ENCODE results near the gene TBL3. TPM values are rescaled to one million over a fixed set of nuclear protein-coding genes. Genes with fewer than 3 reads are reported as not detected.
A peak's percentile ranks its signal among the peaks of the same experiment; 100 is the strongest.

The TBL3 gene
- total RNA-seq, 1 experiment from 2014 or later: 73.4 TPM

DNA sequence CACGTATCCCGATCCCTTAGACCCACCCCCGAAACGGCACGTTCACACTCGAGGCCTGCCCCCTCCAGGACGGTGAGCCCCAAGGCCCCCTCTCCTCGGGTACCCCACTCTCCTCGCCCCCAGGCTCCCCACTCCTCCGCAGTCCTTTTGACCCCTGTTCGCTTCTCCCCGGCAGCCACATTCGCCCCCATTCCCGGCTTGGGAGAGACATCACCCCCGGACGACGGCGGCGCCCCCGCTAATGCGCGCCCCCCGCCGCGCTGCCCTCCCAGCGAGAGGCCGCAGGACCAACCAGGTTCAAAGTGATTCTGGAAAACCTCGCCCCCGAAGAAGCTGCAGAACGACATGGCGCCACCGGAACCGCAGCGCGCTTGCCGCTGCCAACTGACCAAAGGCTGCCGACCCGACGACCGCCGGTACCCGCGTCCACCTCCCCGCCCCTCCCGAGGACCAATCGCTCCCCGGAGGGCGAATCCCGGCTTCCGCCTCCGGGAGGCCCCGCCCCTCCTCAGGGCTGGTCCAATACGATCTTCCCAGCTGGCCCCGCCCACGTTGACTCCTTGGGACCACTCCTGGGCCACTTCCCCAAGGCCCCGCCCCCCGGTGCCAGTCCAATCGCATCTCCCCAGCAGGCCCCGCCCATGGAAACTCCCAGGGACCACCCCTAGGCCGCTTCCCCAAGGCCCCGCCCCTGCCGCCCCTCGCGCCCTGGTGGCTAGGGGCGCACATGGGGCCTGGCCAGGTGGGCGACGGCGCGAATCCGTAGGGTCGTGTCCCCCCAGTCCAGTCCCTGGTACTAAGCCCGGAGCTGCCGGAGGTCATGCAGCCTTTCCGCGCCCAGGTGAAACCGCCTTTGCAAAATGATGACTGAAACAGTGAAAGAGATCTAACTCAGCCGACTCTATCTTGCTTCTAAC is 28.8 kb upstream of the TBL3 start, which contains the start of gene MSRB1 (continued):
- TF ChIP-seq, protein P1, sequence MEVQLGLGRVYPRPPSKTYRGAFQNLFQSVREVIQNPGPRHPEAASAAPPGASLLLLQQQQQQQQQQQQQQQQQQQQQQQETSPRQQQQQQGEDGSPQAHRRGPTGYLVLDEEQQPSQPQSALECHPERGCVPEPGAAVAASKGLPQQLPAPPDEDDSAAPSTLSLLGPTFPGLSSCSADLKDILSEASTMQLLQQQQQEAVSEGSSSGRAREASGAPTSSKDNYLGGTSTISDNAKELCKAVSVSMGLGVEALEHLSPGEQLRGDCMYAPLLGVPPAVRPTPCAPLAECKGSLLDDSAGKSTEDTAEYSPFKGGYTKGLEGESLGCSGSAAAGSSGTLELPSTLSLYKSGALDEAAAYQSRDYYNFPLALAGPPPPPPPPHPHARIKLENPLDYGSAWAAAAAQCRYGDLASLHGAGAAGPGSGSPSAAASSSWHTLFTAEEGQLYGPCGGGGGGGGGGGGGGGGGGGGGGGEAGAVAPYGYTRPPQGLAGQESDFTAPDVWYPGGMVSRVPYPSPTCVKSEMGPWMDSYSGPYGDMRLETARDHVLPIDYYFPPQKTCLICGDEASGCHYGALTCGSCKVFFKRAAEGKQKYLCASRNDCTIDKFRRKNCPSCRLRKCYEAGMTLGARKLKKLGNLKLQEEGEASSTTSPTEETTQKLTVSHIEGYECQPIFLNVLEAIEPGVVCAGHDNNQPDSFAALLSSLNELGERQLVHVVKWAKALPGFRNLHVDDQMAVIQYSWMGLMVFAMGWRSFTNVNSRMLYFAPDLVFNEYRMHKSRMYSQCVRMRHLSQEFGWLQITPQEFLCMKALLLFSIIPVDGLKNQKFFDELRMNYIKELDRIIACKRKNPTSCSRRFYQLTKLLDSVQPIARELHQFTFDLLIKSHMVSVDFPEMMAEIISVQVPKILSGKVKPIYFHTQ (CRISPR knock-in tag; IDR thresholded peaks at IDR 0.05): no peak
- TF ChIP-seq, protein P2, sequence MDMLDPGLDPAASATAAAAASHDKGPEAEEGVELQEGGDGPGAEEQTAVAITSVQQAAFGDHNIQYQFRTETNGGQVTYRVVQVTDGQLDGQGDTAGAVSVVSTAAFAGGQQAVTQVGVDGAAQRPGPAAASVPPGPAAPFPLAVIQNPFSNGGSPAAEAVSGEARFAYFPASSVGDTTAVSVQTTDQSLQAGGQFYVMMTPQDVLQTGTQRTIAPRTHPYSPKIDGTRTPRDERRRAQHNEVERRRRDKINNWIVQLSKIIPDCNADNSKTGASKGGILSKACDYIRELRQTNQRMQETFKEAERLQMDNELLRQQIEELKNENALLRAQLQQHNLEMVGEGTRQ (CRISPR knock-in tag; IDR thresholded peaks at IDR 0.05): no peak; the same call in 1 of the 2 replicates
- TF ChIP-seq IRF2 (CRISPR knock-in tag; IDR thresholded peaks at IDR 0.05; ENCODE audit: borderline replicate concordance, low read depth): no peak
- TF ChIP-seq, protein P3, sequence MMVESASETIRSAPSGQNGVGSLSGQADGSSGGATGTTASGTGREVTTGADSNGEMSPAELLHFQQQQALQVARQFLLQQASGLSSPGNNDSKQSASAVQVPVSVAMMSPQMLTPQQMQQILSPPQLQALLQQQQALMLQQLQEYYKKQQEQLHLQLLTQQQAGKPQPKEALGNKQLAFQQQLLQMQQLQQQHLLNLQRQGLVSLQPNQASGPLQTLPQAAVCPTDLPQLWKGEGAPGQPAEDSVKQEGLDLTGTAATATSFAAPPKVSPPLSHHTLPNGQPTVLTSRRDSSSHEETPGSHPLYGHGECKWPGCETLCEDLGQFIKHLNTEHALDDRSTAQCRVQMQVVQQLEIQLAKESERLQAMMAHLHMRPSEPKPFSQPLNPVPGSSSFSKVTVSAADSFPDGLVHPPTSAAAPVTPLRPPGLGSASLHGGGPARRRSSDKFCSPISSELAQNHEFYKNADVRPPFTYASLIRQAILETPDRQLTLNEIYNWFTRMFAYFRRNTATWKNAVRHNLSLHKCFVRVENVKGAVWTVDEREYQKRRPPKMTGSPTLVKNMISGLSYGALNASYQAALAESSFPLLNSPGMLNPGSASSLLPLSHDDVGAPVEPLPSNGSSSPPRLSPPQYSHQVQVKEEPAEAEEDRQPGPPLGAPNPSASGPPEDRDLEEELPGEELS (CRISPR knock-in tag; IDR thresholded peaks at IDR 0.05): peak; percentile 86
- TF ChIP-seq GTF2I (CRISPR knock-in tag; conservative IDR thresholded peaks at IDR 0.05): no peak
- TF ChIP-seq KAT7 (CRISPR knock-in tag; IDR thresholded peaks at IDR 0.05; ENCODE audit: borderline replicate concordance): no peak
- TF ChIP-seq, protein P4, sequence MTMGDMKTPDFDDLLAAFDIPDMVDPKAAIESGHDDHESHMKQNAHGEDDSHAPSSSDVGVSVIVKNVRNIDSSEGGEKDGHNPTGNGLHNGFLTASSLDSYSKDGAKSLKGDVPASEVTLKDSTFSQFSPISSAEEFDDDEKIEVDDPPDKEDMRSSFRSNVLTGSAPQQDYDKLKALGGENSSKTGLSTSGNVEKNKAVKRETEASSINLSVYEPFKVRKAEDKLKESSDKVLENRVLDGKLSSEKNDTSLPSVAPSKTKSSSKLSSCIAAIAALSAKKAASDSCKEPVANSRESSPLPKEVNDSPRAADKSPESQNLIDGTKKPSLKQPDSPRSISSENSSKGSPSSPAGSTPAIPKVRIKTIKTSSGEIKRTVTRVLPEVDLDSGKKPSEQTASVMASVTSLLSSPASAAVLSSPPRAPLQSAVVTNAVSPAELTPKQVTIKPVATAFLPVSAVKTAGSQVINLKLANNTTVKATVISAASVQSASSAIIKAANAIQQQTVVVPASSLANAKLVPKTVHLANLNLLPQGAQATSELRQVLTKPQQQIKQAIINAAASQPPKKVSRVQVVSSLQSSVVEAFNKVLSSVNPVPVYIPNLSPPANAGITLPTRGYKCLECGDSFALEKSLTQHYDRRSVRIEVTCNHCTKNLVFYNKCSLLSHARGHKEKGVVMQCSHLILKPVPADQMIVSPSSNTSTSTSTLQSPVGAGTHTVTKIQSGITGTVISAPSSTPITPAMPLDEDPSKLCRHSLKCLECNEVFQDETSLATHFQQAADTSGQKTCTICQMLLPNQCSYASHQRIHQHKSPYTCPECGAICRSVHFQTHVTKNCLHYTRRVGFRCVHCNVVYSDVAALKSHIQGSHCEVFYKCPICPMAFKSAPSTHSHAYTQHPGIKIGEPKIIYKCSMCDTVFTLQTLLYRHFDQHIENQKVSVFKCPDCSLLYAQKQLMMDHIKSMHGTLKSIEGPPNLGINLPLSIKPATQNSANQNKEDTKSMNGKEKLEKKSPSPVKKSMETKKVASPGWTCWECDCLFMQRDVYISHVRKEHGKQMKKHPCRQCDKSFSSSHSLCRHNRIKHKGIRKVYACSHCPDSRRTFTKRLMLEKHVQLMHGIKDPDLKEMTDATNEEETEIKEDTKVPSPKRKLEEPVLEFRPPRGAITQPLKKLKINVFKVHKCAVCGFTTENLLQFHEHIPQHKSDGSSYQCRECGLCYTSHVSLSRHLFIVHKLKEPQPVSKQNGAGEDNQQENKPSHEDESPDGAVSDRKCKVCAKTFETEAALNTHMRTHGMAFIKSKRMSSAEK (CRISPR knock-in tag; IDR thresholded peaks at IDR 0.05; ENCODE audit: borderline replicate concordance): no peak
- peak; percentile 44; the same call in 1 of the 2 replicates for TF ChIP-seq FOXK1 (CRISPR knock-in tag; IDR thresholded peaks at IDR 0.05)
- 0 out of 2 replicates have a peak, but pooled peaks have one; percentile 28 for TF ChIP-seq JUN (CRISPR knock-in tag; IDR thresholded peaks at IDR 0.05)
- no peak for TF ChIP-seq ZNF396 (CRISPR knock-in tag; IDR thresholded peaks at IDR 0.05; ENCODE audit: borderline replicate concordance)
- peak; percentile 75; the same call in 1 of the 2 replicates for TF ChIP-seq SMAD3 (CRISPR knock-in tag; IDR thresholded peaks at IDR 0.05; ENCODE audit: borderline replicate concordance)
- TF ChIP-seq, protein P5, sequence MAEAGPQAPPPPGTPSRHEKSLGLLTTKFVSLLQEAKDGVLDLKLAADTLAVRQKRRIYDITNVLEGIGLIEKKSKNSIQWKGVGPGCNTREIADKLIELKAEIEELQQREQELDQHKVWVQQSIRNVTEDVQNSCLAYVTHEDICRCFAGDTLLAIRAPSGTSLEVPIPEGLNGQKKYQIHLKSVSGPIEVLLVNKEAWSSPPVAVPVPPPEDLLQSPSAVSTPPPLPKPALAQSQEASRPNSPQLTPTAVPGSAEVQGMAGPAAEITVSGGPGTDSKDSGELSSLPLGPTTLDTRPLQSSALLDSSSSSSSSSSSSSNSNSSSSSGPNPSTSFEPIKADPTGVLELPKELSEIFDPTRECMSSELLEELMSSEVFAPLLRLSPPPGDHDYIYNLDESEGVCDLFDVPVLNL (CRISPR knock-in tag; IDR thresholded peaks at IDR 0.05; ENCODE audit: borderline replicate concordance, low read depth): no peak
- no peak for TF ChIP-seq ZNF121 (CRISPR knock-in tag; IDR thresholded peaks at IDR 0.05)
- TF ChIP-seq CREM (CRISPR knock-in tag; IDR thresholded peaks at IDR 0.05): 0 out of 2 replicates have a peak, but pooled peaks have one; percentile 38
- 0 out of 2 replicates have a peak, but pooled peaks have one; percentile 35 for TF ChIP-seq RELA (CRISPR knock-in tag; IDR thresholded peaks at IDR 0.05; ENCODE audit: borderline replicate concordance)
- TF ChIP-seq, protein P6, sequence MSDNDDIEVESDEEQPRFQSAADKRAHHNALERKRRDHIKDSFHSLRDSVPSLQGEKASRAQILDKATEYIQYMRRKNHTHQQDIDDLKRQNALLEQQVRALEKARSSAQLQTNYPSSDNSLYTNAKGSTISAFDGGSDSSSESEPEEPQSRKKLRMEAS (CRISPR knock-in tag; IDR thresholded peaks at IDR 0.05): peak; percentile 98
- TF ChIP-seq NR2C2 (CRISPR knock-in tag; IDR thresholded peaks at IDR 0.05): no peak; the same call in 1 of the 2 replicates
- TF ChIP-seq SOX15 (CRISPR knock-in tag; IDR thresholded peaks at IDR 0.05): no peak
- TF ChIP-seq NFE2L1 (CRISPR knock-in tag; IDR thresholded peaks at IDR 0.05): peak; percentile 52; the same call in 1 of the 2 replicates
- TF ChIP-seq ETV6 (CRISPR knock-in tag; IDR thresholded peaks at IDR 0.05): no peak; the same call in 1 of the 2 replicates
- TF ChIP-seq OVOL2 (CRISPR knock-in tag; IDR thresholded peaks at IDR 0.05; ENCODE audit: borderline replicate concordance): no peak
- TF ChIP-seq GRHL2 (CRISPR knock-in tag; IDR thresholded peaks at IDR 0.05; ENCODE audit: insufficient replicate concordance, severe bottlenecking): no peak
- TF ChIP-seq, protein P7, sequence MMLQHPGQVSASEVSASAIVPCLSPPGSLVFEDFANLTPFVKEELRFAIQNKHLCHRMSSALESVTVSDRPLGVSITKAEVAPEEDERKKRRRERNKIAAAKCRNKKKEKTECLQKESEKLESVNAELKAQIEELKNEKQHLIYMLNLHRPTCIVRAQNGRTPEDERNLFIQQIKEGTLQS (CRISPR knock-in tag; conservative IDR thresholded peaks at IDR 0.05): no peak
- no peak for TF ChIP-seq FOXJ3 (CRISPR knock-in tag; IDR thresholded peaks at IDR 0.05; ENCODE audit: borderline replicate concordance)
